Measurements from ENCODE around the gene ABHD16A.
"Not testable (repeated sequence)": the region's sequence is repeated elsewhere in the genome, so short reads cannot be mapped to it uniquely, and the experiment has no call there.

ABHD16A gene

GRCh38 chr6:31715022-31715958 is 12.2 kb upstream of the ABHD16A start, which contains the start of gene LY6G6D:
LY6G6D (plus strand) TSS chr6:31715348; CDS start chr6:31715356, 8 bp downstream.
- DNase-seq (ENCODE audit: low spot score) (no peak), FAIRE-seq (no peak)

GRCh38 chr6:31713991-31714684 is 11.0 kb upstream of the ABHD16A start:
- FAIRE-seq (no peak), DNase-seq (ENCODE audit: low spot score) (no peak)

GRCh38 chr6:31713465-31713864 is 10.3 kb upstream of the ABHD16A start:
- no peak for FAIRE-seq
- DNase-seq (ENCODE audit: low spot score): no peak

- FAIRE-seq (no peak), DNase-seq (ENCODE audit: low spot score) (no peak)
Measured at GRCh38 chr6:31712296-31712695, 9.2 kb upstream of the ABHD16A start.

- no peak for FAIRE-seq
- no peak for DNase-seq (ENCODE audit: low spot score)
Measured at GRCh38 chr6:31711233-31711632, 8.1 kb upstream of the ABHD16A start.

- FAIRE-seq: no peak
- no peak for DNase-seq (ENCODE audit: low spot score)
Measured at GRCh38 chr6:31710523-31711219, 7.5 kb upstream of the ABHD16A start.

GRCh38 chr6:31709157-31709556 is 6.0 kb upstream of the ABHD16A start:
- not testable (repeated sequence) for FAIRE-seq

GRCh38 chr6:31708224-31708623 is 5.1 kb upstream of the ABHD16A start:
- no peak for FAIRE-seq

More at GRCh38 chr6:31709157-31709556, 6.0 kb upstream of the ABHD16A start:
- not testable (repeated sequence) for DNase-seq (ENCODE audit: low spot score)

GRCh38 chr6:31707701-31708100 is 4.6 kb upstream of the ABHD16A start:
- FAIRE-seq (no peak), DNase-seq (ENCODE audit: low spot score) (no peak)

More at GRCh38 chr6:31708224-31708623, 5.1 kb upstream of the ABHD16A start:
- DNase-seq (ENCODE audit: low spot score): no peak

GRCh38 chr6:31706599-31706998 is 3.5 kb upstream of the ABHD16A start, which contains the start of gene LY6G6F:
LY6G6F (plus strand) TSS chr6:31706866; CDS start chr6:31706907, 41 bp downstream.
- FAIRE-seq (no peak), DNase-seq (ENCODE audit: low spot score) (no peak)

GRCh38 chr6:31705931-31706330 is 2.8 kb upstream of the ABHD16A start:
- FAIRE-seq: no peak

GRCh38 chr6:31702405-31702818 is 712 bp downstream of the ABHD16A start:
- DNase-seq (ENCODE audit: low spot score) (no peak), FAIRE-seq (no peak)

More at GRCh38 chr6:31705931-31706330, 2.8 kb upstream of the ABHD16A start:
- no peak for DNase-seq (ENCODE audit: low spot score)

GRCh38 chr6:31701666-31702404 is 1.3 kb downstream of the ABHD16A start:
- no peak for FAIRE-seq
- DNase-seq (ENCODE audit: low spot score): no peak

- FAIRE-seq (no peak), DNase-seq (ENCODE audit: low spot score) (no peak)
Measured at GRCh38 chr6:31700740-31701401, 2.3 kb downstream of the ABHD16A start.

GRCh38 chr6:31697555-31697954 is 5.6 kb downstream of the ABHD16A start:
- FAIRE-seq: no peak
- no peak for DNase-seq (ENCODE audit: low spot score)

- no peak for FAIRE-seq
- no peak for DNase-seq (ENCODE audit: low spot score)
Measured at GRCh38 chr6:31693535-31693934, 9.6 kb downstream of the ABHD16A start.

GRCh38 chr6:31692886-31693285 is 10.2 kb downstream of the ABHD16A start:
- FAIRE-seq (no peak), DNase-seq (ENCODE audit: low spot score) (no peak)

GRCh38 chr6:31692353-31692752 is 10.8 kb downstream of the ABHD16A start:
- DNase-seq (ENCODE audit: low spot score) (no peak), FAIRE-seq (no peak)

GRCh38 chr6:31691564-31692108 is 11.5 kb downstream of the ABHD16A start:
- FAIRE-seq (no peak), DNase-seq (ENCODE audit: low spot score) (no peak)

- FAIRE-seq: no peak
- DNase-seq (ENCODE audit: low spot score): no peak
Measured at GRCh38 chr6:31691078-31691463, 12.1 kb downstream of the ABHD16A start.

All from RCC 7860 (cell line).